SK-N-SH (cell line): ENCODE data around the gene TGFBRAP1. TPM values are rescaled to one million over a fixed set of nuclear protein-coding genes. Genes with fewer than 3 reads are reported as not detected.

Experiments
- CTCF ChIA-PET: fragments of 300-600, 350-600 bp; formaldehyde crosslinking; extraction: SDS; loops from one replicate; lab custom pipeline; 2021; lab: Yijun Ruan, JAX
- POLR2A ChIA-PET: fragments of 350-600 bp; sonication (Branson Sonifier 250); formaldehyde crosslinking; extraction: SDS; loops from one replicate; lab custom pipeline; 2020; ENCODE audit warnings: antibody characterized with exemption, inconsistent platforms; lab: Yijun Ruan, JAX
- DNase-seq: peaks from one replicate; pipeline ENCODE4 v3.0.0; 2012
- H2AFZ ChIP-seq: fragments of 200-600 bp; sonication (generic); 2 replicates; pipeline ENCODE4 v1.8.1; 2016; ENCODE audit warnings: antibody characterized with exemption, mild to moderate bottlenecking, low read depth
- H3F3A ChIP-seq: fragments of 200-600 bp; sonication (generic); replicated peaks from 2 replicates; pipeline ENCODE3; 2016; ENCODE audit warnings: antibody characterized with exemption, mild to moderate bottlenecking; ENCODE audit not compliant: insufficient read depth
- H3K27ac ChIP-seq, 2 experiments: fragments of 200-500 bp in 1 of 2; fragments of 200-600 bp in 1 of 2; sonication (Bioruptor generic) in 1 of 2; sonication (generic), shearing (Covaris generic) in 1 of 2; 2 replicates each; pipeline versions ENCODE4 v1.5.1 to v1.6.1; 2014 to 2016; ENCODE audit warnings: low read depth in 2 of 2, inconsistent platforms in 1 of 2, low read length in 1 of 2, mild to moderate bottlenecking in 1 of 2, mixed read lengths in 1 of 2
- H3K27me3 ChIP-seq: fragments of 200-600 bp; sonication (generic), shearing (Covaris generic); 2 replicates; pipeline ENCODE4 v1.6.1; 2016; ENCODE audit warnings: mixed run types; ENCODE audit not compliant: insufficient read depth
- H3K36me3 ChIP-seq, 2 experiments: fragments of 200-500 bp in 1 of 2; fragments of 200-600 bp in 1 of 2; sonication (Bioruptor generic) in 1 of 2; sonication (generic) in 1 of 2; replicated peaks in 1 of 2; 2 replicates each; pipeline versions ENCODE3 to v1.5.1; 2014 to 2016; ENCODE audit warnings: low read length in 1 of 2, mild to moderate bottlenecking in 1 of 2; ENCODE audit not compliant: insufficient read depth in 2 of 2, control insufficient read depth in 1 of 2
- H3K4me1 ChIP-seq, 2 experiments: fragments of 200-500 bp in 1 of 2; fragments of 200-600 bp in 1 of 2; sonication (Bioruptor generic) in 1 of 2; sonication (generic), shearing (Covaris generic) in 1 of 2; 2 replicates each; pipeline versions ENCODE4 v1.5.1 to v1.6.1; 2014 to 2016; ENCODE audit warnings: low read depth in 1 of 2, low read length in 1 of 2, mixed run types in 1 of 2; ENCODE audit not compliant: insufficient read depth in 2 of 2, control insufficient read depth in 1 of 2
- H3K4me2 ChIP-seq: fragments of 200-600 bp; sonication (generic), shearing (Covaris generic); 2 replicates; pipeline ENCODE4 v1.6.1; 2017; ENCODE audit warnings: mixed run types
- H3K4me3 ChIP-seq, 2 experiments: fragments of 200-500 bp in 1 of 2; fragments of 200-600 bp in 1 of 2; sonication (Bioruptor generic) in 1 of 2; sonication (generic), shearing (Covaris generic) in 1 of 2; 2 replicates each; pipeline versions ENCODE4 v1.5.1 to v1.8.1; 2014 to 2016; ENCODE audit warnings: low read depth in 2 of 2, inconsistent platforms in 1 of 2, low read length in 1 of 2, mild to moderate bottlenecking in 1 of 2, mixed read lengths in 1 of 2, moderate library complexity in 1 of 2
- H3K79me2 ChIP-seq: fragments of 200-600 bp; sonication (generic); 2 replicates; pipeline ENCODE4 v1.8.1; 2017; ENCODE audit warnings: mild to moderate bottlenecking; ENCODE audit not compliant: insufficient read depth
- H3K9ac ChIP-seq: fragments of 200-600 bp; sonication (generic); 2 replicates; pipeline ENCODE4 v1.6.1; 2017; ENCODE audit warnings: mixed run types
- H3K9me2 ChIP-seq: fragments of 200-600 bp; sonication (generic); 2 replicates; pipeline ENCODE4 v1.6.1; 2017; ENCODE audit warnings: mixed run types
- H3K9me3 ChIP-seq: fragments of 200-600 bp; sonication (generic); 2 replicates; pipeline ENCODE4 v1.6.1; 2017; ENCODE audit warnings: mixed run types, mild to moderate bottlenecking, moderate library complexity
- H4K20me1 ChIP-seq: fragments of 200-600 bp; sonication (generic); 2 replicates; pipeline ENCODE4 v1.6.1; 2017; ENCODE audit warnings: mild to moderate bottlenecking, mixed run types; ENCODE audit not compliant: insufficient read depth
- CTCF ChIP-seq: fragments of 200-600 bp; sonication (generic); IDR thresholded peaks from 2 replicates; pipeline ENCODE4 v1.6.1; 2017; ENCODE audit warnings: antibody characterized with exemption, mild to moderate bottlenecking, moderate library complexity
- ELF1 ChIP-seq: IDR thresholded peaks from 2 replicates; pipeline ENCODE4 v1.4.0; 2012
- FOSL2 ChIP-seq: IDR thresholded peaks from 2 replicates; pipeline ENCODE4 v1.4.0; 2012; ENCODE audit warnings: low read depth, mild to moderate bottlenecking, moderate library complexity, borderline replicate concordance
- GATA2 ChIP-seq: sonication (generic); formaldehyde crosslinking; IDR thresholded peaks from 2 replicates; pipeline ENCODE4 v1.5.0; 2020; ENCODE audit warnings: mild to moderate bottlenecking, missing genetic modification reagents
- JUND ChIP-seq: IDR thresholded peaks from 2 replicates; pipeline ENCODE4 v1.4.0; 2012
- MAX ChIP-seq: IDR thresholded peaks from 2 replicates; pipeline ENCODE4 v1.4.0; 2012; ENCODE audit warnings: low read depth
- MEF2A ChIP-seq: IDR thresholded peaks from 2 replicates; pipeline ENCODE4 v1.4.0; 2012; ENCODE audit warnings: low read depth, borderline replicate concordance
- NFIC ChIP-seq: IDR thresholded peaks from 2 replicates; pipeline ENCODE4 v1.4.0; 2012; ENCODE audit warnings: borderline replicate concordance
- NRF1 ChIP-seq: IDR thresholded peaks from 2 replicates; pipeline ENCODE4 v1.6.1; 2012; ENCODE audit warnings: low read depth, mild to moderate bottlenecking, low read length
- RCOR1 ChIP-seq: fragments of 150-350 bp; IDR thresholded peaks from 2 replicates; pipeline ENCODE4 v1.6.1; 2017; ENCODE audit warnings: antibody characterized with exemption, low read length
- RXRA ChIP-seq: IDR thresholded peaks from 2 replicates; pipeline ENCODE4 v1.4.0; 2012; ENCODE audit warnings: low read depth, mild to moderate bottlenecking, borderline replicate concordance
- SMC3 ChIP-seq: IDR thresholded peaks from 2 replicates; pipeline ENCODE4 v1.6.1; 2012; ENCODE audit warnings: low read depth, low read length, improper control_type of control experiment
- TCF12 ChIP-seq: IDR thresholded peaks from 2 replicates; pipeline ENCODE4 v1.4.0; 2012
- TEAD4 ChIP-seq: IDR thresholded peaks from 2 replicates; pipeline ENCODE4 v1.4.0; 2012; ENCODE audit warnings: mild to moderate bottlenecking, borderline replicate concordance; ENCODE audit not compliant: insufficient read depth
- USF2 ChIP-seq: fragments of 150-350 bp; IDR thresholded peaks from 2 replicates; pipeline ENCODE4 v1.6.1; 2017; ENCODE audit warnings: antibody characterized with exemption, low read length, low read depth, borderline replicate concordance
- YY1 ChIP-seq: IDR thresholded peaks from 2 replicates; pipeline ENCODE4 v1.4.0; 2012; ENCODE audit warnings: low read depth, mild to moderate bottlenecking
- ZBTB33 ChIP-seq: IDR thresholded peaks from 2 replicates; pipeline ENCODE4 v1.4.0; 2012; ENCODE audit warnings: low read depth, borderline replicate concordance
- WGBS: methylation state at CpG from one replicate; pipeline ENCODE4 v1.1.6; 2017; ENCODE audit warnings: low lambda C conversion rate; 5-methylcytosine and 5-hydroxymethylcytosine counted together
- polyA plus RNA-seq, 3 experiments: library from polyadenylated mRNA; depleted of rRNA; stranded (reverse); fragments of >200 nt; gene quantifications; 2 replicates each; pipeline ENCODE4 v1.2.3, GENCODE V29; 2012

Gene TGFBRAP1
- polyA plus RNA-seq, 1 of the 3 experiments (the other 2 are of a cell fraction): 5.7 TPM

GRCh38 chr2:105257981-105258380, 71.6 kb downstream of the TGFBRAP1 start:
- H3K4me1 ChIP-seq: peaks cover 3 to 7% of the 10 kb centered on the region in 2 experiments; a peak in 2 of 4 replicates
- peaks cover 3% of the 10 kb centered on the region for H3F3A ChIP-seq
- CTCF ChIA-PET: interaction anchor here (1.2 to 2.1 kb wide), 3 partner anchors 16 to 37 kb away, joined by 3 to 6 read pairs (median 4); no protein-coding TSS in a partner anchor
- WGBS: 69% methylated on average over 3 of the region's 3 CpGs
- TF ChIP-seq NRF1: no peak
- no peak for TF ChIP-seq TCF12
- TF ChIP-seq ELF1: no peak
- no peak for TF ChIP-seq JUND
- no peak for TF ChIP-seq TEAD4
- no peak for TF ChIP-seq YY1
- TF ChIP-seq MEF2A: no peak
- no peak for TF ChIP-seq USF2
- no peak for TF ChIP-seq ZBTB33
- no peak for TF ChIP-seq FOSL2
- TF ChIP-seq NFIC: no peak
- TF ChIP-seq SMC3: no peak
- no peak for TF ChIP-seq CTCF
- TF ChIP-seq GATA2 (CRISPR knock-in tag): no peak
- no peak for TF ChIP-seq RXRA
- no peak for TF ChIP-seq RCOR1
- TF ChIP-seq MAX: no peak
- H3K9me3 ChIP-seq: no peaks in the 10 kb centered on the region
- no peaks in the 10 kb centered on the region for H3K36me3 ChIP-seq
- no peak overlapping the region for H3K4me2 ChIP-seq
- no peak overlapping the region for H2AFZ ChIP-seq
- DNase-seq: no peak
- POLR2A ChIA-PET: no interaction called here
- H3K4me3 ChIP-seq: no peak overlapping the region
- no peaks in the 10 kb centered on the region for H4K20me1 ChIP-seq
- H3K79me2 ChIP-seq: no peaks in the 10 kb centered on the region
- H3K9ac ChIP-seq: no peak overlapping the region
- no peaks in the 10 kb centered on the region for H3K27me3 ChIP-seq
- H3K9me2 ChIP-seq: no peaks in the 10 kb centered on the region
- H3K27ac ChIP-seq: no peak overlapping the region
